IMR-90 (cell line): Measurements from ENCODE around the gene PPP2R2D. TPM values are rescaled to one million over a fixed set of nuclear protein-coding genes. Genes with fewer than 3 reads are reported as not detected.

ENCODE experiments used
- ATAC-seq: fragments of 200-7000 bp; cut with Tn5 transposase; 2 replicates; pipeline ENCODE4 v1.9.1; 2020; ENCODE audit warnings: low read depth, mild to moderate bottlenecking, moderate library complexity
- BruUV-seq: library from RNA; stranded (reverse); fragments of 400-500 nt; replicated peaks from 2 replicates; lab custom pipeline; 2021; lab: Mats Ljungman, UMichigan
- CTCF ChIA-PET: fragments of 300-600 bp; formaldehyde crosslinking; extraction: SDS; loops from one replicate; lab custom pipeline; 2021; ENCODE audit warnings: antibody characterized with exemption; lab: Yijun Ruan, JAX
- POLR2A ChIA-PET: fragments of 300-600 bp; sonication (Branson Sonifier 250); formaldehyde crosslinking; loops from one replicate; lab custom pipeline; 2022; ENCODE audit warnings: antibody characterized with exemption; ENCODE audit not compliant: unreplicated experiment; lab: Charles Lee
- DNase-seq: peaks from one replicate; pipeline ENCODE4 v3.0.0; 2013
- H2AFZ ChIP-seq: replicated peaks from 2 replicates; pipeline ENCODE3; 2013; ENCODE audit warnings: low read length, mild to moderate bottlenecking; ENCODE audit not compliant: poor library complexity
- H2AK5ac ChIP-seq: 2 replicates; pipeline ENCODE4 v1.6.1; 2013; ENCODE audit warnings: low read depth, low read length, inconsistent platforms
- H2AK9ac ChIP-seq: replicated peaks from 2 replicates; pipeline ENCODE3; 2013; ENCODE audit warnings: mild to moderate bottlenecking, low read depth, low read length, moderate library complexity; ENCODE audit not compliant: poor library complexity
- H2BK120ac ChIP-seq: 2 replicates; pipeline ENCODE4 v1.6.1; 2013; ENCODE audit warnings: low read depth, low read length, inconsistent platforms
- H2BK15ac ChIP-seq: 3 replicates; pipeline ENCODE4 v1.6.1; 2013; ENCODE audit warnings: low read depth, low read length, inconsistent platforms
- H2BK20ac ChIP-seq: 2 replicates; pipeline ENCODE4 v1.6.1; 2013; ENCODE audit warnings: low read depth, mild to moderate bottlenecking, inconsistent platforms, low read length, moderate library complexity
- H2BK5ac ChIP-seq: 2 replicates; pipeline ENCODE4 v1.6.1; 2013; ENCODE audit warnings: mild to moderate bottlenecking, low read depth, low read length, inconsistent platforms; ENCODE audit not compliant: poor library complexity, severe bottlenecking
- H3K14ac ChIP-seq: replicated peaks from 2 replicates; pipeline ENCODE4 v1.6.1; 2013; ENCODE audit warnings: low read depth, low read length, inconsistent platforms
- H3K18ac ChIP-seq: 2 replicates; pipeline ENCODE4 v1.6.1; 2013; ENCODE audit warnings: low read depth, low read length, control low read depth
- H3K23ac ChIP-seq: 2 replicates; pipeline ENCODE4 v1.6.1; 2013; ENCODE audit warnings: low read depth, low read length, inconsistent platforms
- H3K27ac ChIP-seq: 2 replicates; pipeline ENCODE4 v1.5.1; 2013; ENCODE audit warnings: mild to moderate bottlenecking, control low read depth, low read length; ENCODE audit not compliant: insufficient read depth
- H3K27me3 ChIP-seq: 2 replicates; pipeline ENCODE4 v1.6.1; 2013; ENCODE audit warnings: low read length; ENCODE audit not compliant: control insufficient read depth, insufficient read depth
- H3K36me3 ChIP-seq: 2 replicates; pipeline ENCODE4 v1.6.1; 2013; ENCODE audit warnings: low read length, mixed read lengths; ENCODE audit not compliant: control insufficient read depth, insufficient read depth
- H3K4ac ChIP-seq: 2 replicates; pipeline ENCODE4 v1.6.1; 2013; ENCODE audit warnings: low read depth, low read length, inconsistent platforms
- H3K4me1 ChIP-seq: 2 replicates; pipeline ENCODE4 v1.6.1; 2013; ENCODE audit warnings: low read length, mixed read lengths; ENCODE audit not compliant: control insufficient read depth, insufficient read depth
- H3K4me2 ChIP-seq: 2 replicates; pipeline ENCODE4 v1.6.1; 2013; ENCODE audit warnings: low read depth, mild to moderate bottlenecking, control low read depth, low read length, moderate library complexity
- H3K4me3 ChIP-seq: 2 replicates; pipeline ENCODE4 v1.5.1; 2013; ENCODE audit warnings: low read depth, mild to moderate bottlenecking, control low read depth, low read length, moderate library complexity; ENCODE audit not compliant: insufficient read depth
- H3K56ac ChIP-seq: 2 replicates; pipeline ENCODE4 v1.6.1; 2013; ENCODE audit warnings: low read length, inconsistent platforms; ENCODE audit not compliant: insufficient read depth; ENCODE audit errors: extremely low read depth
- H3K79me1 ChIP-seq, 2 experiments: 2 replicates each; pipeline ENCODE4 v1.6.1; 2013; ENCODE audit warnings: low read length in 2 of 2, inconsistent platforms in 1 of 2, low read depth in 1 of 2
- H3K9ac ChIP-seq: 2 replicates; pipeline ENCODE4 v1.6.1; 2013; ENCODE audit warnings: low read depth, low read length, control low read depth
- H3K9me1 ChIP-seq: 2 replicates; pipeline ENCODE4 v1.6.1; 2013; ENCODE audit warnings: low read length, inconsistent platforms; ENCODE audit not compliant: insufficient read depth
- H3K9me3 ChIP-seq: 2 replicates; pipeline ENCODE4 v1.6.1; 2013; ENCODE audit warnings: low read length; ENCODE audit not compliant: control insufficient read depth, insufficient read depth
- H4K20me1 ChIP-seq: 2 replicates; pipeline ENCODE4 v1.6.1; 2013; ENCODE audit warnings: low read length, inconsistent platforms; ENCODE audit not compliant: insufficient read depth
- H4K5ac ChIP-seq: 2 replicates; pipeline ENCODE4 v1.6.1; 2013; ENCODE audit warnings: mild to moderate bottlenecking, low read depth, low read length, control low read depth
- H4K8ac ChIP-seq, 2 experiments: 2 replicates each; pipeline ENCODE4 v1.6.1; 2013; ENCODE audit warnings: low read depth in 2 of 2, low read length in 2 of 2, control low read depth in 1 of 2, inconsistent platforms in 1 of 2
- H4K91ac ChIP-seq: 2 replicates; pipeline ENCODE4 v1.6.1; 2013; ENCODE audit warnings: low read depth, low read length, inconsistent platforms; ENCODE audit not compliant: insufficient read depth
- NFE2L2 ChIP-seq: fragments of 150-350 bp; IDR thresholded peaks from 2 replicates; pipeline ENCODE4 v1.6.1; 2016; ENCODE audit warnings: low read depth, mild to moderate bottlenecking, low read length
- SMC3 ChIP-seq: fragments of 150-350 bp; IDR thresholded peaks from 2 replicates; pipeline ENCODE4 v1.6.1; 2016; ENCODE audit warnings: low read depth, mild to moderate bottlenecking, antibody characterized with exemption, low read length, moderate library complexity
- WGBS, 2 experiments: methylation state at CpG; one replicate each; pipeline versions ENCODE4 v1.1.5 to v1.1.7; 2013; ENCODE audit warnings: missing lambda C conversion rate in 2 of 2; ENCODE audit not compliant: insufficient read length in 1 of 2; ENCODE audit errors: extremely low coverage in 2 of 2; 5-methylcytosine and 5-hydroxymethylcytosine counted together
- dilution Hi-C: fragments of 300-500 bp; cut with HindIII; formaldehyde crosslinking; loops from one replicate; pipeline ENCODE4 v1.14.3; 2018; ENCODE audit warnings: low sequenced_read_pairs; ENCODE audit not compliant: unreplicated experiment
- in situ Hi-C: fragments of 300-500 bp; cut with MboI; formaldehyde crosslinking; loops from 3 replicates; pipeline ENCODE4 v1.14.3; 2019; ENCODE audit warnings: low sequenced_read_pairs, inconsistent platforms, mixed read lengths
- intact Hi-C: fragments of 100-400 bp; cut with micrococcal nuclease; formaldehyde crosslinking; loops from 2 replicates; pipeline ENCODE4 v1.10.0; 2022
- polyA plus RNA-seq, 3 experiments: library from polyadenylated mRNA; depleted of rRNA; stranded (reverse); fragments of >200 nt; gene quantifications; 2 replicates each; pipeline ENCODE4 v1.2.3, GENCODE V29; 2012; ENCODE audit warnings: low replicate concordance in 1 of 3
- total RNA-seq: library from RNA; depleted of rRNA; stranded (reverse); fragments of >200 nt; gene quantifications from 2 replicates; pipeline ENCODE4 v1.2.3, GENCODE V29; 2012

Gene PPP2R2D
- total and polyA plus RNA-seq, 2 of the 4 experiments (the other 2 are of a cell fraction): 22.8 to 23.8 TPM

DNA sequence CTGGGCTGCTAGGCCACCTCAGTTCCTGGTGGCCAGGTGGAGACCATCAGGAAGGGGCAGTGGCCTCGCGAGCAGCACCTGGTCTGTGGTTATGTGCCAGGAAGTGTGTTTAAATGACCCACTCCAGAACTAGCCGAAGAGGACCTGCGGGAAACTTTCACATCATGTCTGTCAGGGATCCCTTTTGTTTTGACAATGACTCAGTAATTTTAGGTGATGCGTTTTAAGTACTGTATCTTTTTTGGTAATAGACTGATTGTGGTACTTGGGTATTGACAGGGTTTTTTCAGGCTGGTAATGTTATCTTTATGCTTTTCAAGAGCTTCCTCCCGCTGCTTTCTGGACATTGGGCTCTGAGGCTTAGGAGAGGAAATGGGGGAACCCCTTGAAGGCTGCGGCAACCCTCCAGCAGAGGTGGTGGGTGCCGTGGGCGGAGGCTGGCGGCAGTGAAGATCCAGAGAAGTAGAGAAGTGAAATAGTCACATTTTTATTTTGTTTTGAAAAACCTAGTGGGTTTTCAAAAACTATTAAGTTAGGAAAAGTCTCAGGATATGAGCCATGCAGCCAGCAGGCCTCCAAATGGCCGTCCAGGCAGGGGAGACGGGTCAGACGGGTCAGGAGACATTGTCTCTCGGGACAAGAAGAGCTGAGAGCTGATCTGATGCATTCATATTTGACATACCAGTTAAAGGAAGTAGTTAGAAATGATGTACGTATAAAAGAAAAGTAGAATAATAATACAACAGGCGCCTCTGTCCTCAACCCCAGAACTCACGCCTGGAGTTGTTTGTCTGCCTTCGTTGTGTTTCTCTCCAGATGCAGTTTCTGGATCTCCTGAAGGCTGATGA lies 27.7 kb downstream of the PPP2R2D start:
- Histone ChIP-seq H3K23ac (no peak overlapping the region), H3K4ac (peak overlapping the region; percentile 29; the same call in 1 of the 2 replicates), H3K27ac (no peak overlapping the region), H2AK9ac (no peak overlapping the region), H3K4me2 (no peak overlapping the region), H3K9me3 (peaks cover 4% of the 10 kb centered on the region; the same call in 1 of the 2 replicates), H2BK15ac (no peak overlapping the region), H3K14ac (0 out of 2 replicates have a peak overlapping the region, but pooled peaks have one; percentile 11), H3K56ac (no peak overlapping the region), H3K4me3 (no peak overlapping the region), H3K27me3 (no peaks in the 10 kb centered on the region), H3K79me1 (peaks cover 49 to 79% of the 10 kb centered on the region in 2 experiments), H4K5ac (no peak overlapping the region), H4K20me1 (peaks cover 67% of the 10 kb centered on the region), H3K18ac (no peak overlapping the region), H2BK5ac (no peak overlapping the region), H3K9me1 (peaks cover 28% of the 10 kb centered on the region), H3K9ac (no peak overlapping the region), H4K91ac (no peak overlapping the region), H3K36me3 (peaks cover 6% of the 10 kb centered on the region), H4K8ac (no peak overlapping the region), H2AFZ (no peak overlapping the region), H2AK5ac (no peak overlapping the region), H2BK120ac (no peak overlapping the region), H3K4me1 (peaks cover 5% of the 10 kb centered on the region), H2BK20ac (no peak overlapping the region)
- ATAC-seq: peak; percentile 26; the same call in 1 of the 2 replicates
- DNase-seq: peak; percentile 51
- 70% methylated on average over 2 of the region's 18 CpGs; no CpG with 5 or more reads in 1 of the 2 experiments for WGBS, 2 experiments
- dilution Hi-C loops (no loop called here), intact Hi-C loops (no loop called here), in situ Hi-C loops (no loop called here)
- TF ChIP-seq NFE2L2 (peak; percentile 23; the same call in 1 of the 2 replicates), SMC3 (no peak)
- no TSS peak for BruUV-seq
- ChIA-PET CTCF (no interaction called here), POLR2A (no interaction called here)
